PC-9 (cell line): ENCODE measurements around the gene TENM4. TPM values are rescaled to one million over a fixed set of nuclear protein-coding genes. Genes with fewer than 3 reads are reported as not detected.
A peak's percentile ranks its signal among the peaks of the same experiment; 100 is the strongest.

Experiments
- BruUV-seq: library from RNA; stranded (reverse); fragments of 400-500 nt; replicated peaks from 2 replicates; lab custom pipeline; 2021; lab: Mats Ljungman, UMichigan
- CTCF ChIA-PET: fragments of 300-600 bp; sonication (Branson Sonifier 250); formaldehyde crosslinking; loops from one replicate; lab custom pipeline; 2022; ENCODE audit warnings: antibody characterized with exemption; lab: Charles Lee
- POLR2A ChIA-PET: fragments of 300-600 bp; sonication (Branson Sonifier 250); formaldehyde crosslinking; loops from one replicate; lab custom pipeline; 2022; ENCODE audit warnings: antibody characterized with exemption; ENCODE audit not compliant: unreplicated experiment; lab: Charles Lee
- DNase-seq, 2 experiments: peaks; one replicate each; pipeline versions ENCODE4 v3.0.0 to v3.0.0-alpha.2; 2015 to 2022; ENCODE audit warnings: mixed read lengths in 1 of 2
- H2AFZ ChIP-seq: fragments of 200-600 bp; sonication (generic); 2 replicates; pipeline ENCODE4 v1.8.1; 2017; ENCODE audit warnings: antibody characterized with exemption
- H3F3A ChIP-seq: fragments of 200-600 bp; sonication (generic); 2 replicates; pipeline ENCODE4 v1.8.1; 2017; ENCODE audit warnings: antibody characterized with exemption, mild to moderate bottlenecking, low read depth; ENCODE audit not compliant: insufficient read depth
- H3K27ac ChIP-seq: fragments of 200-600 bp; sonication (generic); 2 replicates; pipeline ENCODE4 v1.6.1; 2016; ENCODE audit warnings: mixed run types
- H3K27me3 ChIP-seq: fragments of 200-600 bp; sonication (generic); 2 replicates; pipeline ENCODE4 v1.6.1; 2016; ENCODE audit warnings: low read depth, mixed run types; ENCODE audit not compliant: insufficient read depth
- H3K36me3 ChIP-seq: fragments of 200-600 bp; sonication (generic); 2 replicates; pipeline ENCODE4 v1.6.1; 2016; ENCODE audit warnings: low read depth, mixed run types
- H3K4me1 ChIP-seq: fragments of 200-600 bp; sonication (generic); replicated peaks from 2 replicates; pipeline ENCODE4 v1.6.1; 2016; ENCODE audit warnings: mixed run types; ENCODE audit not compliant: insufficient read depth
- H3K4me2 ChIP-seq: fragments of 200-600 bp; sonication (generic); 2 replicates; pipeline ENCODE4 v1.6.1; 2017; ENCODE audit warnings: mixed run types
- H3K4me3 ChIP-seq: fragments of 200-600 bp; sonication (generic); 2 replicates; pipeline ENCODE4 v1.6.1; 2016; ENCODE audit warnings: mixed run types
- H3K79me2 ChIP-seq: fragments of 200-600 bp; sonication (generic); 2 replicates; pipeline ENCODE4 v1.6.1; 2017; ENCODE audit warnings: low read depth, mixed run types
- H3K9me2 ChIP-seq: fragments of 200-600 bp; sonication (generic); 2 replicates; pipeline ENCODE4 v1.8.1; 2017; ENCODE audit warnings: mild to moderate bottlenecking; ENCODE audit not compliant: insufficient read depth
- H3K9me3 ChIP-seq: fragments of 200-600 bp; sonication (generic); 2 replicates; pipeline ENCODE4 v1.8.1; 2016; ENCODE audit warnings: low read depth; ENCODE audit not compliant: insufficient read depth
- H4K20me1 ChIP-seq: fragments of 200-600 bp; sonication (generic); 2 replicates; pipeline ENCODE4 v1.8.1; 2017; ENCODE audit not compliant: insufficient read depth
- CTCF ChIP-seq: fragments of 200-600 bp; sonication (generic); conservative IDR thresholded peaks from 2 replicates; pipeline ENCODE4 v1.6.1; 2017; ENCODE audit warnings: mixed run types, antibody characterized with exemption, mild to moderate bottlenecking, moderate library complexity
- EZH2 ChIP-seq: fragments of 200-600 bp; sonication (generic); IDR thresholded peaks from 2 replicates; pipeline ENCODE4 v1.8.0; 2017; ENCODE audit warnings: antibody characterized with exemption, low read depth
- intact Hi-C: fragments of 100-400 bp; cut with micrococcal nuclease; formaldehyde crosslinking; loops from one replicate; pipeline ENCODE4 v1.10.0; 2022; ENCODE audit not compliant: unreplicated experiment
- total RNA-seq: library from RNA; stranded (reverse); gene quantifications from 2 replicates; pipeline ENCODE4 v1.2.3, GENCODE V29; 2021

TENM4 gene
- total RNA-seq, 1 experiment from 2014 or later, result not detected

GRCh38 chr11:79422866-79423265, 18.0 kb downstream of the TENM4 start:
- no peaks in the 10 kb centered on the region for H3K27me3 ChIP-seq
- peaks cover 18% of the 10 kb centered on the region for H3K4me1 ChIP-seq
- H4K20me1 ChIP-seq, result no peaks in the 10 kb centered on the region
- no peak overlapping the region for H3K4me2 ChIP-seq
- ChIA-PET CTCF (no interaction called here), POLR2A (no interaction called here)
- DNase-seq, result no peak
- intact Hi-C loops, result no loop called here
- no peaks in the 10 kb centered on the region for H3K9me2 ChIP-seq
- peaks cover 5% of the 10 kb centered on the region; the same call in 1 of the 2 replicates for H3F3A ChIP-seq
- no peak for TF ChIP-seq EZH2
- no peaks in the 10 kb centered on the region for H3K79me2 ChIP-seq
- H2AFZ ChIP-seq, result no peak overlapping the region
- H3K27ac ChIP-seq, result no peak overlapping the region
- no TSS peak for BruUV-seq
- no peaks in the 10 kb centered on the region for H3K9me3 ChIP-seq
- H3K36me3 ChIP-seq, result no peaks in the 10 kb centered on the region
- H3K4me3 ChIP-seq, result no peak overlapping the region

- ChIA-PET CTCF (no interaction called here), POLR2A (no interaction called here)
- Histone ChIP-seq H3F3A (peaks cover 5% of the 10 kb centered on the region; the same call in 1 of the 2 replicates), H2AFZ (no peak overlapping the region), H3K9me2 (no peaks in the 10 kb centered on the region), H4K20me1 (no peaks in the 10 kb centered on the region), H3K4me3 (no peak overlapping the region), H3K27ac (no peak overlapping the region), H3K36me3 (no peaks in the 10 kb centered on the region), H3K4me1 (peaks cover 26% of the 10 kb centered on the region), H3K27me3 (no peaks in the 10 kb centered on the region), H3K9me3 (no peaks in the 10 kb centered on the region), H3K4me2 (no peak overlapping the region), H3K79me2 (no peaks in the 10 kb centered on the region)
- intact Hi-C loops, result no loop called here
- DNase-seq, result no peak
- no peak for TF ChIP-seq EZH2
- no peak for TF ChIP-seq CTCF
- no TSS peak for BruUV-seq
These were observed 19.0 kb downstream of the TENM4 start for GRCh38 chr11:79421820-79422219.

GRCh38 chr11:79419120-79419519, 21.7 kb downstream of the TENM4 start:
- no peaks in the 10 kb centered on the region for H4K20me1 ChIP-seq
- no TSS peak for BruUV-seq
- TF ChIP-seq EZH2 (no peak), CTCF (no peak)
- H3F3A ChIP-seq, result peaks cover 5% of the 10 kb centered on the region; the same call in 1 of the 2 replicates
- H3K79me2 ChIP-seq, result no peaks in the 10 kb centered on the region
- intact Hi-C loops, result no loop called here
- DNase-seq, result peak; percentile 68 to 83
- H3K27ac ChIP-seq, result peak overlapping the region; percentile 71
- no peak overlapping the region for H3K4me3 ChIP-seq
- no peaks in the 10 kb centered on the region for H3K27me3 ChIP-seq
- H3K36me3 ChIP-seq, result no peaks in the 10 kb centered on the region
- H2AFZ ChIP-seq, result peak overlapping the region; percentile 2; the same call in 1 of the 2 replicates
- ChIA-PET CTCF (no interaction called here), POLR2A (no interaction called here)
- H3K9me3 ChIP-seq, result no peaks in the 10 kb centered on the region
- peak overlapping the region; percentile 30 for H3K4me2 ChIP-seq
- peaks cover 39% of the 10 kb centered on the region for H3K4me1 ChIP-seq
- H3K9me2 ChIP-seq, result no peaks in the 10 kb centered on the region

- Histone ChIP-seq H3K79me2 (no peaks in the 10 kb centered on the region), H3K4me1 (peaks cover 39% of the 10 kb centered on the region), H2AFZ (no peak overlapping the region), H3K27ac (peak overlapping the region; percentile 71), H3K9me3 (no peaks in the 10 kb centered on the region), H3K4me2 (0 out of 2 replicates have a peak overlapping the region, but pooled peaks have one; percentile 30), H3K4me3 (no peak overlapping the region), H3F3A (peaks cover 5% of the 10 kb centered on the region; the same call in 1 of the 2 replicates), H3K9me2 (no peaks in the 10 kb centered on the region), H4K20me1 (no peaks in the 10 kb centered on the region), H3K36me3 (no peaks in the 10 kb centered on the region), H3K27me3 (no peaks in the 10 kb centered on the region)
- POLR2A ChIA-PET, result no interaction called here
- TF ChIP-seq CTCF (no peak), EZH2 (no peak)
- CTCF ChIA-PET, result no interaction called here
- no TSS peak for BruUV-seq
- DNase-seq, result no peak
- intact Hi-C loops, result no loop called here
These were observed 22.6 kb downstream of the TENM4 start for GRCh38 chr11:79418241-79418640.
